H1 (cell line): ENCODE results near the gene TRPV4. TPM values are rescaled to one million over a fixed set of nuclear protein-coding genes. Genes with fewer than 3 reads are reported as not detected.

Source experiments
- CTCF ChIA-PET: fragments of 300-600 bp; sonication (Branson Sonifier 250); formaldehyde crosslinking; loops from one replicate; lab custom pipeline; 2021; ENCODE audit not compliant: partially characterized antibody; lab: Charles Lee
- POLR2A ChIA-PET: fragments of 300-600 bp; sonication (Branson Sonifier 250); formaldehyde crosslinking; loops from one replicate; lab custom pipeline; 2021; ENCODE audit warnings: inconsistent platforms; ENCODE audit not compliant: partially characterized antibody; lab: Charles Lee
- DNase-seq, 2 experiments: peaks; one replicate each; pipeline versions ENCODE4 v3.0.0 to v3.0.0-alpha.2; 2010 to 2022; ENCODE audit warnings: low spot score in 2 of 2, low read depth in 1 of 2, mixed read lengths in 1 of 2
- FAIRE-seq: peaks from 2 replicates; lab custom pipeline; 2011; peaks lifted over from hg19 to GRCh38; lab: Jason Lieb, UNC
- H2AFZ ChIP-seq: 2 replicates; pipeline ENCODE4 v1.8.1; 2012; ENCODE audit warnings: low read length, inconsistent platforms
- H2AK5ac ChIP-seq: 2 replicates; pipeline ENCODE4 v1.6.1; 2013; ENCODE audit warnings: low read depth, low read length
- H2BK120ac ChIP-seq: replicated peaks from 2 replicates; pipeline ENCODE3; 2013; ENCODE audit warnings: low read depth, low read length, inconsistent platforms
- H2BK12ac ChIP-seq: 2 replicates; pipeline ENCODE4 v1.6.1; 2013; ENCODE audit warnings: low read depth, low read length
- H2BK15ac ChIP-seq: 2 replicates; pipeline ENCODE4 v1.6.1; 2013; ENCODE audit warnings: low read length
- H2BK20ac ChIP-seq: 2 replicates; pipeline ENCODE4 v1.6.1; 2013; ENCODE audit warnings: low read length
- H2BK5ac ChIP-seq: 2 replicates; pipeline ENCODE4 v1.6.1; 2013; ENCODE audit warnings: low read depth, low read length
- H3K14ac ChIP-seq: 2 replicates; pipeline ENCODE4 v1.6.1; 2013; ENCODE audit warnings: inconsistent platforms; ENCODE audit not compliant: insufficient read length
- H3K18ac ChIP-seq: 2 replicates; pipeline ENCODE4 v1.6.1; 2013; ENCODE audit warnings: low read length; ENCODE audit errors: extremely low read depth
- H3K23ac ChIP-seq: 2 replicates; pipeline ENCODE4 v1.6.1; 2013; ENCODE audit warnings: inconsistent platforms; ENCODE audit not compliant: insufficient read length
- H3K23me2 ChIP-seq: 2 replicates; pipeline ENCODE4 v1.6.1; 2013; ENCODE audit warnings: low read depth, low read length
- H3K27ac ChIP-seq: 2 replicates; pipeline ENCODE4 v1.6.1; 2011; ENCODE audit warnings: low read depth, low read length, inconsistent platforms
- H3K27me3 ChIP-seq, 4 experiments: replicated peaks in 1 of 4; 1 replicate in 1 of 4; 2 replicates in 3 of 4; pipeline versions ENCODE4 v1.6.1 to v1.8.1; 2011 to 2013; ENCODE audit warnings: low read length in 3 of 4, mild to moderate bottlenecking in 3 of 4, inconsistent platforms in 2 of 4, mixed read lengths in 2 of 4, moderate library complexity in 1 of 4; ENCODE audit not compliant: control insufficient read depth in 3 of 4, insufficient read depth in 3 of 4; ENCODE audit errors: extremely low read depth in 1 of 4
- H3K36me3 ChIP-seq, 4 experiments: 2 replicates each; pipeline versions ENCODE4 v1.6.1 to v1.8.1; 2011 to 2013; ENCODE audit warnings: mild to moderate bottlenecking in 4 of 4, low read length in 3 of 4, moderate library complexity in 2 of 4, control low read depth in 1 of 4, inconsistent platforms in 1 of 4; ENCODE audit not compliant: insufficient read depth in 4 of 4, control insufficient read depth in 2 of 4
- H3K4ac ChIP-seq: replicated peaks from 2 replicates; pipeline ENCODE3; 2013; ENCODE audit warnings: low read length, low read depth, mixed read lengths, inconsistent platforms; ENCODE audit not compliant: insufficient read length
- H3K4me1 ChIP-seq, 4 experiments: replicated peaks in 1 of 4; 1 replicate in 1 of 4; 2 replicates in 3 of 4; pipeline versions ENCODE4 v1.6.1 to v1.8.1; 2011 to 2013; ENCODE audit warnings: low read length in 3 of 4, inconsistent platforms in 2 of 4, mixed read lengths in 1 of 4; ENCODE audit not compliant: insufficient read depth in 4 of 4, control insufficient read depth in 3 of 4
- H3K4me2 ChIP-seq, 2 experiments: 2 replicates each; pipeline versions ENCODE4 v1.6.1 to v1.8.1; 2011 to 2013; ENCODE audit warnings: low read depth in 2 of 2, low read length in 2 of 2, control low read depth in 1 of 2, inconsistent platforms in 1 of 2, mild to moderate bottlenecking in 1 of 2; ENCODE audit not compliant: insufficient read depth in 1 of 2
- H3K4me3 ChIP-seq, 4 experiments: fragments of 200-600, 300-600 bp in 1 of 4; sonication (generic), shearing (Covaris generic), sonication (Bioruptor Twin) in 1 of 4; 2 replicates each; pipeline versions ENCODE4 v1.5.1 to v1.8.1; 2011 to 2016; ENCODE audit warnings: low read length in 4 of 4, low read depth in 3 of 4, control low read depth in 2 of 4, inconsistent platforms in 2 of 4, mild to moderate bottlenecking in 2 of 4, mixed read lengths in 1 of 4, moderate library complexity in 1 of 4; ENCODE audit not compliant: insufficient read depth in 2 of 4; ENCODE audit errors: extremely low read depth in 1 of 4
- H3K56ac ChIP-seq: replicated peaks from 2 replicates; pipeline ENCODE3; 2013; ENCODE audit warnings: low read depth, mild to moderate bottlenecking, mixed read lengths, low read length, inconsistent platforms; ENCODE audit not compliant: insufficient read length
- H3K79me1 ChIP-seq: 2 replicates; pipeline ENCODE4 v1.6.1; 2013; ENCODE audit warnings: low read depth, low read length, control low read depth
- H3K79me2 ChIP-seq, 2 experiments: 2 replicates each; pipeline versions ENCODE4 v1.6.1 to v1.8.1; 2012 to 2013; ENCODE audit warnings: low read length in 2 of 2, mild to moderate bottlenecking in 2 of 2, inconsistent platforms in 1 of 2; ENCODE audit not compliant: insufficient read depth in 2 of 2, control insufficient read depth in 1 of 2
- H3K9ac ChIP-seq, 4 experiments: replicated peaks in 1 of 4; 1 replicate in 1 of 4; 2 replicates in 3 of 4; pipeline versions ENCODE4 v1.6.1 to v1.8.1; 2011 to 2013; ENCODE audit warnings: low read depth in 3 of 4, low read length in 3 of 4, control low read depth in 2 of 4, mild to moderate bottlenecking in 2 of 4, moderate library complexity in 2 of 4, inconsistent platforms in 1 of 4; ENCODE audit errors: extremely low read depth in 1 of 4
- H3K9me3 ChIP-seq, 2 experiments: 2 replicates each; pipeline versions ENCODE4 v1.6.1 to v1.8.1; 2012 to 2013; ENCODE audit warnings: mild to moderate bottlenecking in 2 of 2, moderate library complexity in 2 of 2, control low read depth in 1 of 2, inconsistent platforms in 1 of 2, low read depth in 1 of 2, low read length in 1 of 2, mixed read lengths in 1 of 2; ENCODE audit not compliant: insufficient read depth in 2 of 2
- H4K20me1 ChIP-seq, 2 experiments: replicated peaks in 1 of 2; 2 replicates each; pipeline versions ENCODE3 to v1.8.1; 2011 to 2013; ENCODE audit warnings: inconsistent platforms in 2 of 2, low read length in 2 of 2, mild to moderate bottlenecking in 1 of 2; ENCODE audit not compliant: insufficient read depth in 2 of 2, control insufficient read depth in 1 of 2
- H4K5ac ChIP-seq: 2 replicates; pipeline ENCODE4 v1.6.1; 2013; ENCODE audit warnings: low read length, low read depth, mixed read lengths, inconsistent platforms; ENCODE audit not compliant: insufficient read length
- H4K8ac ChIP-seq: 2 replicates; pipeline ENCODE4 v1.8.0; 2013; ENCODE audit warnings: mild to moderate bottlenecking, moderate library complexity, low read length, inconsistent platforms; ENCODE audit not compliant: insufficient read depth; ENCODE audit errors: extremely low read depth
- H4K91ac ChIP-seq: replicated peaks from 2 replicates; pipeline ENCODE3; 2013; ENCODE audit warnings: low read length, mixed read lengths, inconsistent platforms; ENCODE audit not compliant: insufficient read length
- CHD1 ChIP-seq: IDR thresholded peaks from 2 replicates; pipeline ENCODE4 v1.6.1; 2012; ENCODE audit warnings: low read depth, low read length, improper control_type of control experiment
- SRF ChIP-seq: IDR thresholded peaks from 2 replicates; pipeline ENCODE4 v1.6.1; 2011; ENCODE audit warnings: mild to moderate bottlenecking, low read depth, low read length, moderate library complexity
- ZNF274 ChIP-seq: IDR thresholded peaks from 2 replicates; pipeline ENCODE4 v1.7.0; 2012; ENCODE audit warnings: low read length, borderline replicate concordance; ENCODE audit errors: extremely low read depth
- WGBS, 2 experiments: shearing (Covaris generic) in 1 of 2; methylation state at CpG; one replicate each; pipeline versions ENCODE4 v1.1.6 to v1.1.7; 2013 to 2015; ENCODE audit warnings: low lambda C conversion rate in 2 of 2, mixed read lengths in 2 of 2, inconsistent platforms in 1 of 2, low coverage in 1 of 2, missing lambda C conversion rate in 1 of 2; ENCODE audit not compliant: insufficient replicate concordance in 2 of 2, insufficient coverage in 1 of 2, insufficient read length in 1 of 2; ENCODE audit errors: extremely low coverage in 1 of 2, missing lambda C conversion rate in 1 of 2; 5-methylcytosine and 5-hydroxymethylcytosine counted together
- polyA plus RNA-seq, 7 experiments: library from polyadenylated mRNA; depleted of rRNA in 3 of 7; stranded (reverse) in 5 of 7; unstranded in 2 of 7; fragments of >200 nt in 5 of 7; fragments of 200-250 nt in 2 of 7; gene quantifications; 1 replicate in 5 of 7; 2 replicates in 1 of 7; 4 replicates in 1 of 7; pipeline versions ENCODE4 v1.2.1 to v1.2.3, GENCODE V29; 2011 to 2013; ENCODE audit warnings: missing spikeins in 2 of 7, mixed read lengths in 2 of 7
- total RNA-seq: library from RNA; stranded (reverse); fragmentation: NEBNext Ultra II Directional; extraction: Animal tissue kit (Norgen Biotek cat#: 25700); gene quantifications from 2 replicates; pipeline ENCODE4 v1.2.1, GENCODE V29; 2021

The TRPV4 gene
- total and polyA plus RNA-seq, 2 of the 8 experiments (the other 6 are each of a cell fraction or from before 2014, with no cell fraction given), result 2.1 to 6.2 TPM

- Histone ChIP-seq H3K27me3 (no peaks in the 10 kb centered on the region), H3K79me2 (no peaks in the 10 kb centered on the region), H3K4ac (no peak overlapping the region)
- TF ChIP-seq CHD1, result no peak
- TF ChIP-seq ZNF274, result no peak
- TF ChIP-seq SRF, result no peak
- TF ChIP-seq, all 59 proteins: peak for 0
- FAIRE-seq, result no peak
- Histone ChIP-seq H3K18ac (no peak overlapping the region), H3K4me2 (no peak overlapping the region), H2BK15ac (0 out of 2 replicates have a peak overlapping the region, but pooled peaks have one; percentile 61), H4K8ac (no peak overlapping the region), H4K91ac (no peak overlapping the region), H3K23me2 (no peaks in the 10 kb centered on the region), H2BK120ac (no peak overlapping the region), H3K79me1 (no peaks in the 10 kb centered on the region), H4K20me1 (no peaks in the 10 kb centered on the region), H3K4me3 (no peak overlapping the region), H3K27ac (no peak overlapping the region), H3K23ac (no peak overlapping the region), H2AK5ac (no peak overlapping the region), H2AFZ (no peak overlapping the region), H3K56ac (no peak overlapping the region), H3K9ac (no peak overlapping the region; a peak in 1 of 7 replicates), H3K4me1 (no peaks in the 10 kb centered on the region; a peak in 2 of 7 replicates), H3K36me3 (no peaks in the 10 kb centered on the region), H2BK20ac (no peak overlapping the region), H3K14ac (no peak overlapping the region), H4K5ac (no peak overlapping the region), H2BK12ac (no peak overlapping the region), H3K9me3 (no peaks in the 10 kb centered on the region), H2BK5ac (no peak overlapping the region)
- ChIA-PET POLR2A (no interaction called here), CTCF (interaction anchor here (0.6 to 10.9 kb wide), 10 partner anchors 12 to 317 kb away, joined by 3 to 183 read pairs (median 4); partner anchors contain the start of gene TRPV4)
- no peak for DNase-seq
- WGBS, 2 experiments, result 80% methylated on average over 7 of the region's 7 CpGs; no CpG with 5 or more reads in 1 of the 2 experiments
Measured at GRCh38 chr12:109847142-109847735, 14.0 kb upstream of the TRPV4 start.
